ENCODE results near the gene TNNI3K.

TNNI3K gene

DNA sequence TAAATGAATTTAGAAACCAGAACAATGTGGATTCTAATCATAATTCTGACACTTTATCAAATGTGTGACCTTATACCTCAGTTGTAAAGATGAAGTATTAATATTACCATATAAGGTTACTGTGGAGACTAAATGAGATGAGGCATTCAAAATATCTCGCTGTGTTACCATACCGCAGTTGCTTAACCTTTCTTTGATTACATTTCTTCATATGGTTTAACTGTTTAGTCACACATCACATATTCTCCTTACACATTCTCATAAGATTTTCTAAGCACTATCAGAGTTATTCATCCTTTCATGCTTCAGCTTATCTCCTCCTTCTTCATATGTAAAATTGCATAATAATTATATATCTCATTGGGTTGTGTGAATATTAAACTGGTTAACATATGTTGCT, 188.3 kb downstream of the TNNI3K start:
- TF ChIP-seq GATA3 (IDR thresholded peaks at IDR 0.05; ENCODE audit: low read depth, low read length), result no peak
- no peak for TF ChIP-seq GATA2 (IDR thresholded peaks at IDR 0.05; ENCODE audit: low read depth, low read length)

DNA sequence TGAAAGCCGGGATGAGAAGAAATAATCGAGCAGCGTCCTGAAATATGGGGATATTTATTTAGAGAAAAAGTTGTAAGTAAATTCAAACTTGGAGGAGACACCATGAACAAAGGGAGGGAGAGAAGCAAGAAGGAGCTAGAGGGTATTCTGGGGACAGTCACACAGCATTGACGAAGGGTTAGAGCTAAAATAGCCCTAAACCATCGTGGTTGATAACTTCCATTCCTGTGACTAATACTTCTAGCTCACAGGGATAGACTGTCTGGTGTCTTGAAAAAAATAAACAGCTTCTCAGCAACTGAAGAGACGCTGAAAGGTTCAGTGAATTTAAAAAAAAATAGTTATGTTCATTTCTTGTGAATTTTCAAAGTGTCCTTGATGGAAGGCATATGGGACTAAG, 190.5 kb downstream of the TNNI3K start:
- TF ChIP-seq GATA3 (IDR thresholded peaks at IDR 0.05; ENCODE audit: low read depth, low read length), result no peak
- TF ChIP-seq GATA2 (IDR thresholded peaks at IDR 0.05; ENCODE audit: low read depth, low read length), result no peak

- no peak for TF ChIP-seq GATA3 (IDR thresholded peaks at IDR 0.05; ENCODE audit: low read depth, low read length)
- TF ChIP-seq GATA2 (IDR thresholded peaks at IDR 0.05; ENCODE audit: low read depth, low read length), result no peak
These were observed 191.2 kb downstream of the TNNI3K start for GRCh38 chr1:74426208-74426937.

DNA sequence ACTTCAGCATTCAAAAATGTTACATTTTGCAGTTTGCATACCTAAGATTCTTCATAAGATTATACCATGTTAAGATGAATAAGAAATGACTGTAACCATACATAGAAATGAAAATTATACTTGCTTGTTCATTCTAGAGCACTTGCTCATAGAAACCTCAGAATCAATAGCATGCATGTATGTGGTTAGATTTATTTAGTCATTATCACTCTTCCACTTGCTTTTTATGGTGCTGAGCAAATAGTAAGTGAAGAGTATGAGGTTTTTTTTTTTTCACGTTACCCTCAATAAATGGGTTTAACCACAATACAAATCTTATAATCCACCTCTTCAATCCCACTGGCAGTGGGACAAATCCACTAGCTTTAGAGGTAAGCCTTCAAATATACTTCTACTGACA, 192.5 kb downstream of the TNNI3K start:
- TF ChIP-seq GATA2 (IDR thresholded peaks at IDR 0.05; ENCODE audit: low read depth, low read length) (no peak), GATA3 (IDR thresholded peaks at IDR 0.05; ENCODE audit: low read depth, low read length) (no peak)

DNA sequence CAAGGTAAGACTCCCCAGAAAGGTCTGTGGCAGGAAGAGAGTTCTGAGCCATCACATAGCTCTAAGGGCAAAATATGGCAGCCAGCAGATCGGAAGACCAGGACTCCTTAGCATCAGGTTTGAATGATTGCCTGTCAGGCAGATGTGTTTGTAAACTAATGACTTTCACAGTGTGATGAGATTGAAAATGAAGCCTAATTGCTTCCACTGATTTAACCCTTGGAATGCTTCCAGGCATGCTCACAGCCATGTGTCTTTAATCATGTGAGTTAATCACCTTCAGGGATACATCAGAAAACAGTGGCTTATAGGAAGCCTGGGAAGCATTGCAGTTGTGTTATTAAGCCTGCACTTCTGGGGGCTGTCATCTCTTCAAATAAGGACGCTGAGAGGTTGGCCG, 194.4 kb downstream of the TNNI3K start:
- TF ChIP-seq GATA3 (IDR thresholded peaks at IDR 0.05; ENCODE audit: low read depth, low read length), result no peak
- no peak for TF ChIP-seq GATA2 (IDR thresholded peaks at IDR 0.05; ENCODE audit: low read depth, low read length)

DNA sequence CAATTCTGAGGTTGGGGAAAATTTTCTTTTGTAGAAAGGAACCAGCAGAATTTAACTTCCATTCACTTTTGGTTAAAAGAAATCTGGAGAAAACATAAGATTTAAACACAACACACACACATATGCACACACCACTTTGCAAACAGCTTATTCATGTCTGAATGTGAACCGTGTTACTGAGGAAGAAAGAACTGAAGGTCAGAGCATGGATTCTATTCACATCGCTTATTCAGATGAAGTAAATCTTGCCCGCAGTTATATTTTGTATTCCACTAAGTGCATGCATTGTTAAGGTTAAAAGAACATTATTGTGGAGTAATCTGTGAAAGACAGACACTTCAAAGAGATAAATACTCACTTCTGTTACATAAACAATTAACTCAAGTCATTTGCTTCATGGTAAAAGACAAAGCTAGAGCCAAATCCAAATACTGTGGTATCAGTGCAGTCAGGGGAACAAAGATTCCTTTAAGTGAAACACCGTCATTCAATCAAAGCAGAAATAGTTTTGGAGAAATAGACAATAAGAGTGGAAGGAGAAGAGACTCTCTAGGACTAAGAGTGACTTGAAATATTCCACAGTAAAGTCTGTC, 195.3 kb downstream of the TNNI3K start:
- TF ChIP-seq GATA2 (IDR thresholded peaks at IDR 0.05; ENCODE audit: low read depth, low read length) (no peak), GATA3 (IDR thresholded peaks at IDR 0.05; ENCODE audit: low read depth, low read length) (no peak)

GRCh38 chr1:74431531-74431930, 196.3 kb downstream of the TNNI3K start:
- TF ChIP-seq GATA3 (IDR thresholded peaks at IDR 0.05; ENCODE audit: low read depth, low read length), result no peak
- TF ChIP-seq GATA2 (IDR thresholded peaks at IDR 0.05; ENCODE audit: low read depth, low read length), result no peak

- no peak for TF ChIP-seq GATA2 (IDR thresholded peaks at IDR 0.05; ENCODE audit: low read depth, low read length)
- no peak for TF ChIP-seq GATA3 (IDR thresholded peaks at IDR 0.05; ENCODE audit: low read depth, low read length)
These were observed 197.1 kb downstream of the TNNI3K start for GRCh38 chr1:74432325-74432724.

- TF ChIP-seq GATA3 (IDR thresholded peaks at IDR 0.05; ENCODE audit: low read depth, low read length) (no peak), GATA2 (IDR thresholded peaks at IDR 0.05; ENCODE audit: low read depth, low read length) (no peak)
These were observed 199.1 kb downstream of the TNNI3K start for GRCh38 chr1:74434321-74434720.

- TF ChIP-seq GATA3 (IDR thresholded peaks at IDR 0.05; ENCODE audit: low read depth, low read length), result no peak
- TF ChIP-seq GATA2 (IDR thresholded peaks at IDR 0.05; ENCODE audit: low read depth, low read length), result no peak
These were observed 200.9 kb downstream of the TNNI3K start for GRCh38 chr1:74436078-74436477.

DNA sequence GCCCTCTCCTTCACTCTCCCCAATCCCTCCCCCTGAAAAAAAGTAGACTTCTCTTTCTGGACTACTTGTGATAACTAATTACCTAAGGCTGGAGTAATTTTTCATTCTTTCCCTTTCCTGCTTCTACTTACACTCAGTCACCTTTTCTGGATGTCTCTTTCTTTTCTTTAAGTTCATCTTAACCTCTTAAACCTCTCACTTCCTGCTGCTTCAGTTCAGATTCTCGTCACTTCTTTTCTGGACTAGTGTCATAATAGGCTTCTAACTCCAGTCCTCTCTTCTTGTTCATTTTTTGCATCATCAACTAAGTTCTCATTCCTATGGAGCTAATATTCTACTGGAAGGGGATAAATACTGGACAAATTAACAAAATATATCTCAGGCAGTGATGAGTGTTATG, 201.8 kb downstream of the TNNI3K start:
- TF ChIP-seq GATA2 (IDR thresholded peaks at IDR 0.05; ENCODE audit: low read depth, low read length) (no peak), GATA3 (IDR thresholded peaks at IDR 0.05; ENCODE audit: low read depth, low read length) (no peak)

DNA sequence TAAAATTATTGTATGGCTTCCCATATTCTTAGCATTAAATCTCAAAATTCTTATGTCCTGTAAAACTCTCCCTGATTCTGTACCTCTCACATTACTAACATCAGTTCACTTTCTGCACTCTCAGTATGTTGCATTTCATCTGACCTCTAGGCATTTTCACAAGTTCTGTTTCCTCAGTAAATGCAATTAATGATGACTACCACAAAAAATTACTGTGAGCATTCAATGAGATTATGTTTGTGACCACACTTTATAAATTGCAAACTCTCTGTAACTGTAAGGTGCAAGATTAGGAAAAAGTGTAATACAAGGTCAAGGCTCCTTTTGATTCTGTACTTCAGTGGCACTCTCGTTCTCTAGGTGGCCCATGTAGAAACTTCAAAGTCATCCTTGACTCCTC, 216.8 kb downstream of the TNNI3K start:
- no peak for TF ChIP-seq GATA3 (IDR thresholded peaks at IDR 0.05; ENCODE audit: low read depth, low read length)
- no peak for TF ChIP-seq GATA2 (IDR thresholded peaks at IDR 0.05; ENCODE audit: low read depth, low read length)

- no peak for TF ChIP-seq GATA3 (IDR thresholded peaks at IDR 0.05; ENCODE audit: low read depth, low read length)
- TF ChIP-seq GATA2 (IDR thresholded peaks at IDR 0.05; ENCODE audit: low read depth, low read length), result no peak
These were observed 218.1 kb downstream of the TNNI3K start for GRCh38 chr1:74453277-74453676.

DNA sequence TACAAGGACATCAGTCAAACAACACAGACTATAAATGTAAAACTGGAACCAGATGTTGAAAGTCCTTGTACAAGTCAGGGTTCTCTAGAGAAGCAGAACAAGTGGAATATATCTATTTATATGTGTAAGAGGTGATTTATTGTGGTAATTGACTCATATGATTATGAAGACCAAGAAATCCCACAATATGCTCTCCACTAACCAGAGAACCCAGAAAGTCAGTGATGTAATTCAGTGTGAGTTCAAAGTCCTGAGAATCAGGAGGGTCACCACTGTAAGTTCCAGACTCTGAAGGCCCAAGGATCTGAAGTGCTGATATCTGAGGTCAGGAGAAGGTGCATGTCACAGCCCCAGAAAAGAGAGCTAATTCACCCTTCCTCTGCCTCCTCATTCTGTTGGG, 220.2 kb downstream of the TNNI3K start:
- TF ChIP-seq GATA3 (IDR thresholded peaks at IDR 0.05; ENCODE audit: low read depth, low read length) (no peak), GATA2 (IDR thresholded peaks at IDR 0.05; ENCODE audit: low read depth, low read length) (no peak)

DNA sequence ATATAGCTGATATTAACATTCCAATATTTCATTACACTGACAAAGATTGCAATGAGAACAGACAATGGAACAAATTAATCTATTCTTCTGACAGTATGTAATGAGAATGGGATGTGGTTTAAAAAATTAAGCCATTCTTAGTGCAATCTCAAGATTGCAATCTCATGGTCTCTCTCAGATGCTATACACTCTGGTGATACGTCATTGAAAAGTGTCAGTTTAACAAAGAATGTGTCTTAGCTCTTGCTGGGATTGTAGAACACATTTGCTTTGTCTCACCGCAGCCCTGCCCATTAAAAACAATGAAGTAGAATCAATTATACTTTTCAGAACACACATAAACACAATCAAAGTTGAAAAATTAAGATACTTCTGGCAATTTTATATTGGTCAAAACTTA, 222.1 kb downstream of the TNNI3K start:
- TF ChIP-seq GATA3 (IDR thresholded peaks at IDR 0.05; ENCODE audit: low read depth, low read length), result no peak
- TF ChIP-seq GATA2 (IDR thresholded peaks at IDR 0.05; ENCODE audit: low read depth, low read length), result no peak

Data from SH-SY5Y (cell line).